Mucosa of rectum (tissue), 2 donors: ENCODE results near the gene SLIT1.

ENCODE experiments used
- H3K27ac ChIP-seq, 2 donors: one replicate each; pipeline ENCODE4 v1.7.0; 2013; ENCODE audit warnings: inconsistent platforms in 2 of 2, low read depth in 2 of 2, low read length in 2 of 2
- H3K27me3 ChIP-seq, 2 donors: one replicate each; pipeline ENCODE4 v1.7.0; 2013; ENCODE audit warnings: low read length in 2 of 2; ENCODE audit not compliant: control insufficient read depth in 2 of 2, insufficient read depth in 2 of 2
- H3K36me3 ChIP-seq, 2 donors: one replicate each; pipeline ENCODE4 v1.7.0; 2013; ENCODE audit warnings: low read length in 2 of 2; ENCODE audit not compliant: control insufficient read depth in 2 of 2, insufficient read depth in 2 of 2
- H3K4me1 ChIP-seq, 2 donors: one replicate each; pipeline ENCODE4 v1.7.0; 2013; ENCODE audit warnings: low read length in 2 of 2, mild to moderate bottlenecking in 1 of 2; ENCODE audit not compliant: control insufficient read depth in 2 of 2, insufficient read depth in 2 of 2
- H3K4me3 ChIP-seq, 2 donors: one replicate each; pipeline ENCODE4 v1.7.0; 2013; ENCODE audit warnings: low read length in 2 of 2
- H3K9ac ChIP-seq, 2 donors: one replicate each; pipeline ENCODE4 v1.7.0; 2013; ENCODE audit warnings: low read length in 2 of 2, low read depth in 1 of 2, mild to moderate bottlenecking in 1 of 2
- H3K9me3 ChIP-seq, 2 donors: one replicate each; pipeline ENCODE4 v1.7.0; 2013; ENCODE audit warnings: low read length in 2 of 2; ENCODE audit not compliant: control insufficient read depth in 2 of 2
- donor health status: healthy.
- donor health status: Normal muscosa, but diverticular disease.

Gene SLIT1

GRCh38 chr10:97020452-97021400 lies 165.0 kb downstream of the SLIT1 start:
- Histone ChIP-seq H3K4me1 (peaks cover 0 to 4% of the 10 kb centered on the region in 2 donors), H3K9ac (no peak overlapping the region), H3K27ac (peak overlapping the region in 1 of 2 donors; percentile 27), H3K36me3 (no peaks in the 10 kb centered on the region), H3K4me3 (no peak overlapping the region), H3K27me3 (no peaks in the 10 kb centered on the region), H3K9me3 (no peaks in the 10 kb centered on the region)

- Histone ChIP-seq H3K36me3 (no peaks in the 10 kb centered on the region), H3K27me3 (no peaks in the 10 kb centered on the region), H3K4me1 (peaks cover 0 to 4% of the 10 kb centered on the region in 2 donors), H3K4me3 (no peak overlapping the region), H3K9ac (no peak overlapping the region), H3K9me3 (no peaks in the 10 kb centered on the region), H3K27ac (no peak overlapping the region)
Measured at GRCh38 chr10:97019213-97019844, 166.4 kb downstream of the SLIT1 start.

- no peak overlapping the region for H3K9ac ChIP-seq
- no peak overlapping the region for H3K27ac ChIP-seq
- no peaks in the 10 kb centered on the region for H3K9me3 ChIP-seq
- H3K4me3 ChIP-seq = no peak overlapping the region
- H3K36me3 ChIP-seq = no peaks in the 10 kb centered on the region
- H3K4me1 ChIP-seq = no peaks in the 10 kb centered on the region
- H3K27me3 ChIP-seq = no peaks in the 10 kb centered on the region
Measured at GRCh38 chr10:97018251-97019212, 167.2 kb downstream of the SLIT1 start.

DNA sequence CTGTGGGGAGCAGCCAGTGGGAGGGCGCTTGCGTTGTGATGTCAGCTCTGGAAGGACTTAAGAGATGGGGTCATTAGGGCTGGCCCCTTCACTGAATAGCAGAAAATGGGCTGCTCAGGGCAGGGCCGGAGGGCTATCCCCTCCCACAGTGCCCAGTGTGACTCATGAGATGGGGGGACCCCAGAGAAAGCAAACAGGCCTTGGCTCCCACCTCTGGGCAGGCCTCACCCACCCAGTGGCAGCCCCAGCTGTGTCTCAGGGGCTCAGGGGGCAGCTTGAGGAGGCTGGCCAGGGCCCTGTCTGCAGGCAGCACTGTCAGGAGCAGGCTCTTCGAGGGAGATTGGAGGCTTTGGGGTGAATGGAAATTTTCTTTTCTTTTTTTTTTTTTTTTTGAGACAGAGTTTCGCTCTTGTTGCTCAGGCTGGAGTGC lies 168.3 kb downstream of the SLIT1 start:
- Histone ChIP-seq H3K36me3 (no peaks in the 10 kb centered on the region), H3K27ac (no peak overlapping the region), H3K9me3 (no peaks in the 10 kb centered on the region), H3K4me3 (no peak overlapping the region), H3K9ac (no peak overlapping the region), H3K4me1 (no peaks in the 10 kb centered on the region), H3K27me3 (no peaks in the 10 kb centered on the region)

- H3K36me3 ChIP-seq = no peaks in the 10 kb centered on the region
Measured at GRCh38 chr10:97016728-97017473, 168.9 kb downstream of the SLIT1 start.

DNA sequence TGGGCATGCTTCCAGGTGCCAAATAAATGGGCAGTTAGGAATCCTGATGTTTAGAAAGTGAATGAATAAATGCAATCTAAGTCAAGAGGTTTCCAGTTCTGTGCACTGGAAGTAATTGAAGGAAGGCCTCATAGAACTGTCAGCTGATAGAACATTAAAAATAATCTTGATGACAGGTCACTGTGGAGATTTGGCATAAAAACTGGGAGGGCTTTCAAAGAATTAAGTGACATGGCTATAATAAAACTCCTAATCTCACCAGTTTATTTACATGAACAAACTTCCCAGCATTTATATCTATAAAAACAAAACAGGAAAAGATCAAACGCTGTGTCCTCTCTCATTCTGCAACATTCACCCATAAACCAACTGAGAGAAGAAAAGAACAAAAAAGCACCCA lies 170.5 kb downstream of the SLIT1 start:
- Histone ChIP-seq H3K36me3 (no peaks in the 10 kb centered on the region), H3K9ac (no peak overlapping the region), H3K27me3 (no peaks in the 10 kb centered on the region), H3K9me3 (no peaks in the 10 kb centered on the region), H3K4me3 (no peak overlapping the region), H3K27ac (no peak overlapping the region), H3K4me1 (no peaks in the 10 kb centered on the region)

More at GRCh38 chr10:97016728-97017473, 168.9 kb downstream of the SLIT1 start:
- Histone ChIP-seq H3K27ac (no peak overlapping the region), H3K4me1 (no peaks in the 10 kb centered on the region), H3K9ac (no peak overlapping the region), H3K27me3 (no peaks in the 10 kb centered on the region), H3K9me3 (no peaks in the 10 kb centered on the region), H3K4me3 (no peak overlapping the region)

DNA sequence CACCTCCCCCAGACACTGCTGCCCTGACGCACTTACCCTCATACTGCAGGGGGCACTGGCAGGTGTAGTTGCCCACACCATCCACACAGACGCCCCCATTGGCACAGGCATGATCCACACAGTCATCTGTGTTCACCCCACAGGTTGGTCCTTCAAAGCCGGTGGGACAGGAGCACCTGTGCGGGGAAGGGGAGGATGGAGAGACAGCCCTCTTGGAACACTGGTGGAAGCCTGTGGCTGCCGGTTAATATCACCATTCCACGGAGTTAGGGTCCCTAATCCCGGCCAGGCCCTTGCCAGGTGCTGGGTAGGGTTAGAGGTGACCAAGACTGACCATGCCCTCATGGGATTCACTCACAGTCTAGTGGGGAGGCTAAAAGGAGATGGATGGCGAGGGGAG lies 171.8 kb downstream of the SLIT1 start:
- no peaks in the 10 kb centered on the region for H3K36me3 ChIP-seq
- H3K9ac ChIP-seq = no peak overlapping the region
- H3K27ac ChIP-seq = no peak overlapping the region
- H3K4me1 ChIP-seq = no peaks in the 10 kb centered on the region
- H3K9me3 ChIP-seq = no peaks in the 10 kb centered on the region
- no peaks in the 10 kb centered on the region for H3K27me3 ChIP-seq
- no peak overlapping the region for H3K4me3 ChIP-seq

DNA sequence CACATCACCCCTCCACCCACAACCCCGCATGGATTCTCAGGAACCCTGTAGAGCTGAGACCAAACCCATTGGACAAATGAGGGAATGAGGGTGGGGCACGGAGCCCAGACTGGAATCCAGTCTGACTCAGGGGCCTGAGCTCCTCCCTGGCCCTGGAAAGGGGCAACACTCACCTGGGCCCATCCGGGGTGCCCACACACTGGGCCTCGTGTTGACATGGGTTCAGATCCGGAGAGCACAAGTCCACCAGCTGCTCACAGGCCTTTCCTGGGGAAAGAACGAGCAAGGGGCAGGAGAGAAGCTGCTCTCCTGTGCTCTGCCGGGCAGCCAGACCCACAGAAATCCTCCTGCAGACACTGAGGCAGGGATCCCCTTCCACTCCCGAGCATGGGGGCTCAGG lies 172.2 kb downstream of the SLIT1 start:
- Histone ChIP-seq H3K27me3 (no peaks in the 10 kb centered on the region), H3K27ac (no peak overlapping the region), H3K36me3 (no peaks in the 10 kb centered on the region), H3K9me3 (no peaks in the 10 kb centered on the region), H3K4me3 (no peak overlapping the region), H3K9ac (no peak overlapping the region), H3K4me1 (no peaks in the 10 kb centered on the region)

DNA sequence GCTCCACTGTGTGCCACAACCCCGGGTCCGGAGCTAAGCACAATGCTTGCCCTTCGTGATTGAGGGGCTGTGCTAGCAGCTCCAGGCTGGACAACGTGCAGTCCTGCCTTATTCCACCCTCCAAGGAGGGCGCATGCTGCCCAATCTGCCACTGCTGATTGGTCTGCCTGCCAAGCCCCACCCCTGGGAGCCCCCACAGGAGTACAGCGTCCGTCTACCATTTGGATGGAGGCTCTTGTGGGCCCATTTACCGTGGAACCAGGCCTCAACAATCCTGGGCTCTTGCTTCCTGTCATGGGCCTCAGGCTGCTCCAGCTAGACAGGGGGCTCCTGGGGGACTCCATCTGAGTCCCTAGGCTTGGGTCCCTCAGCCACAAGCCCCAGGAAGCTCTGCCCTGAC lies 173.3 kb downstream of the SLIT1 start:
- Histone ChIP-seq H3K9me3 (peaks cover 0 to 2% of the 10 kb centered on the region in 2 donors), H3K27me3 (no peaks in the 10 kb centered on the region), H3K9ac (no peak overlapping the region), H3K4me3 (no peak overlapping the region), H3K27ac (no peak overlapping the region), H3K4me1 (no peaks in the 10 kb centered on the region), H3K36me3 (no peaks in the 10 kb centered on the region)
